Measurements from ENCODE around the gene JAM3.

- no peak for TF ChIP-seq CTCF (IDR thresholded peaks at IDR 0.05; ENCODE audit: insufficient read depth, low read length, poor library complexity, severe bottlenecking)
- TF ChIP-seq EZH2phosphoT487 (conservative IDR thresholded peaks at IDR 0.05; ENCODE audit: low read length) = no peak
These were observed 65.3 kb downstream of the JAM3 start for GRCh38 chr11:134134167-134134566.

Measured in SU-DHL-6 (cell line).